ENCODE data around the gene SLC39A1.
"Not testable (repeated sequence)": the region's sequence is repeated elsewhere in the genome, so short reads cannot be mapped to it uniquely, and the experiment has no call there.

SLC39A1 gene

GRCh38 chr1:153932156-153933131, 30.9 kb downstream of the SLC39A1 start:
- DNase-seq (ENCODE audit: low spot score), result no peak

- DNase-seq (ENCODE audit: low spot score), result no peak
Observed at GRCh38 chr1:153929981-153930948, 33.1 kb downstream of the SLC39A1 start.

GRCh38 chr1:153929426-153929825, 33.9 kb downstream of the SLC39A1 start:
- no peak for DNase-seq (ENCODE audit: low spot score)

- peak; percentile 88 for DNase-seq (ENCODE audit: low spot score)
Observed at GRCh38 chr1:153928791-153929341, 34.5 kb downstream of the SLC39A1 start.

- no peak for DNase-seq (ENCODE audit: low spot score)
Observed at GRCh38 chr1:153928245-153928644, 35.1 kb downstream of the SLC39A1 start.

GRCh38 chr1:153926405-153926804, 36.9 kb downstream of the SLC39A1 start:
- no peak for DNase-seq (ENCODE audit: low spot score)

GRCh38 chr1:153922972-153923925, 40.1 kb downstream of the SLC39A1 start, which contains the start of gene GATAD2B:
Gene GATAD2B (minus strand): TSS chr1:153922972. CDS start chr1:153828347, 94,625 bp downstream.
- peak; percentile 99 for DNase-seq (ENCODE audit: low spot score)

- DNase-seq (ENCODE audit: low spot score), result no peak
Observed at GRCh38 chr1:153922076-153922971, 41.0 kb downstream of the SLC39A1 start.

- DNase-seq (ENCODE audit: low spot score), result no peak
Observed at GRCh38 chr1:153921803-153922075, 41.6 kb downstream of the SLC39A1 start.

- DNase-seq (ENCODE audit: low spot score), result no peak
Observed at GRCh38 chr1:153921080-153921802, 42.1 kb downstream of the SLC39A1 start.

- DNase-seq (ENCODE audit: low spot score), result no peak
Observed at GRCh38 chr1:153919876-153920852, 43.2 kb downstream of the SLC39A1 start.

GRCh38 chr1:153916297-153916696, 47.0 kb downstream of the SLC39A1 start:
- DNase-seq (ENCODE audit: low spot score), result no peak

GRCh38 chr1:153912349-153912748, 51.0 kb downstream of the SLC39A1 start:
- no peak for DNase-seq (ENCODE audit: low spot score)

- DNase-seq (ENCODE audit: low spot score), result not testable (repeated sequence)
Observed at GRCh38 chr1:153910560-153910959, 52.8 kb downstream of the SLC39A1 start.
